ENCODE results near the gene DSCAM. TPM values are rescaled to one million over a fixed set of nuclear protein-coding genes. Genes with fewer than 3 reads are reported as not detected.

DSCAM gene
- total and polyA plus RNA-seq, 2 donors (not counting 3 experiments of a cell fraction or from before 2014, with no cell fraction given): not detected

- no TSS peak for BruUV-seq (replicated peaks)
- Histone ChIP-seq H2AFZ (ENCODE audit: low read depth, low read length) (no peak overlapping the region), H3K4me1 (ENCODE audit: control insufficient read depth, extremely low read depth, insufficient read depth, low read length) (no peaks in the 10 kb centered on the region), H3K9me3 (replicated peaks; ENCODE audit: control insufficient read depth, insufficient read depth, low read length) (peaks cover 10% of the 10 kb centered on the region), H3K79me2 (ENCODE audit: control insufficient read depth, insufficient read depth, low read length) (no peaks in the 10 kb centered on the region), H4K20me1 (replicated peaks; ENCODE audit: control insufficient read depth, extremely low read depth, insufficient read depth, low read length) (no peaks in the 10 kb centered on the region), H3K4me2 (ENCODE audit: insufficient read depth, low read length) (no peak overlapping the region), H3K9ac (replicated peaks; ENCODE audit: extremely low read depth, insufficient read depth, low read length) (no peak overlapping the region), H3K9me1 (replicated peaks; ENCODE audit: control insufficient read depth, extremely low read depth, insufficient read depth, low read length) (no peaks in the 10 kb centered on the region), H3K36me3 (ENCODE audit: control insufficient read depth in 2 of 2, extremely low read depth in 1 of 2, insufficient read depth in 2 of 2, low read length in 2 of 2) (no peaks in the 10 kb centered on the region), H3K27ac (ENCODE audit: insufficient read depth, low read depth, low read length) (no peak overlapping the region), H3K4me3 (replicated peaks in 1 of 3; ENCODE audit: insufficient read depth in 1 of 3, low read depth in 1 of 3, low read length in 3 of 3) (no peak overlapping the region), H3K27me3 (ENCODE audit: control insufficient read depth in 2 of 2, insufficient read depth in 2 of 2, low read length in 2 of 2) (no peaks in the 10 kb centered on the region)
- TF ChIP-seq GATA2 (IDR thresholded peaks at IDR 0.05; ENCODE audit: insufficient read depth, insufficient read length, low read depth, low read length) (no peak), FOS (IDR thresholded peaks at IDR 0.05; ENCODE audit: borderline replicate concordance, insufficient read depth, low read length) (no peak), POLR2AphosphoS5 (IDR thresholded peaks at IDR 0.05; ENCODE audit: insufficient read depth, low read depth, low read length) (no peak), MYC (IDR thresholded peaks at IDR 0.05; ENCODE audit: low read depth, low read length) (no peak), POLR2A (IDR thresholded peaks at IDR 0.05; ENCODE audit: low read depth, low read length) (no peak), MAX (IDR thresholded peaks at IDR 0.05; ENCODE audit: insufficient read depth, insufficient read length) (no peak), EZH2 (IDR thresholded peaks at IDR 0.05; ENCODE audit: borderline replicate concordance, low read depth, low read length, severe bottlenecking) (no peak), JUN (IDR thresholded peaks at IDR 0.05; ENCODE audit: borderline replicate concordance, insufficient read depth, insufficient read length, low read depth) (no peak), CTCF (IDR thresholded peaks at IDR 0.05; ENCODE audit: extremely low read depth in 1 of 2, insufficient read depth in 1 of 2, low read depth in 1 of 2, low read length in 2 of 2) (no peak)
- FAIRE-seq (no peak), DNase-seq (ENCODE audit: low read depth, low spot score) (no peak)
- dilution Hi-C loops (cut with MboI; ENCODE audit: extremely low pct_ligation_motif_present, low sequenced_read_pairs): no loop called here
- intact Hi-C loops (cut with micrococcal nuclease): no loop called here
- CTCF ChIA-PET: no interaction called here
- POLR2A ChIA-PET: no interaction called here
These were observed 213.9 kb downstream of the DSCAM start for GRCh38 chr21:40633048-40633447.
